Measurements from ENCODE around the gene TMC6.

DNA sequence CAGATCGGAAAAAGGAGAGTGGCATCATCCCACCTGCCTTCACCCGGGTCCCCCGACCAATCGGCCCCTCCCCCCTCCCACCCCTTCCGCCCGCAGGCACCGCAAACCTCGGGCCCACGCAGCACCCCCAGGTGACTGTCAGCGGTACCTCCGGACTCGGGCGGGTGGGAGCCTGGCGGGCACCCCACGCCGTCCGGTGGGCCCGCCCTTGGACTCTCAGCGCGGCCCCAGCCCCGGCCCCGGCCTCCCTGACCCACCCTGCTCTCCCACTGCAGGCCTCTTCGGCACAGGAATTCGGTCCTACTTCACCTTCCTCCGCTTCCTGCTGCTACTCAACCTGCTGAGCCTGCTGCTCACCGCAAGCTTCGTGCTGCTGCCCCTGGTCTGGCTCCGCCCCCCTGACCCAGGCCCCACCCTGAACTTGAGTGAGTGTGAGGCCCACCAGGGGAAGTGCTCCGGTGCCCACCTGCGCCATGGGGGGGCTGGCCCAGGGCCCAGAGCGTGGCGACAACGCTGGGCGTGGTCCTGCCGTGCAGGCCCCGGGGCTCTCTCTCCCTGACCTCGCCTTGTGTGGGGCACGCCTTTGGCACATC lies 3.6 kb upstream of the TMC6 start:
- no peak for TF ChIP-seq POLR2A (IDR thresholded peaks at IDR 0.05)
- TF ChIP-seq, protein P1, sequence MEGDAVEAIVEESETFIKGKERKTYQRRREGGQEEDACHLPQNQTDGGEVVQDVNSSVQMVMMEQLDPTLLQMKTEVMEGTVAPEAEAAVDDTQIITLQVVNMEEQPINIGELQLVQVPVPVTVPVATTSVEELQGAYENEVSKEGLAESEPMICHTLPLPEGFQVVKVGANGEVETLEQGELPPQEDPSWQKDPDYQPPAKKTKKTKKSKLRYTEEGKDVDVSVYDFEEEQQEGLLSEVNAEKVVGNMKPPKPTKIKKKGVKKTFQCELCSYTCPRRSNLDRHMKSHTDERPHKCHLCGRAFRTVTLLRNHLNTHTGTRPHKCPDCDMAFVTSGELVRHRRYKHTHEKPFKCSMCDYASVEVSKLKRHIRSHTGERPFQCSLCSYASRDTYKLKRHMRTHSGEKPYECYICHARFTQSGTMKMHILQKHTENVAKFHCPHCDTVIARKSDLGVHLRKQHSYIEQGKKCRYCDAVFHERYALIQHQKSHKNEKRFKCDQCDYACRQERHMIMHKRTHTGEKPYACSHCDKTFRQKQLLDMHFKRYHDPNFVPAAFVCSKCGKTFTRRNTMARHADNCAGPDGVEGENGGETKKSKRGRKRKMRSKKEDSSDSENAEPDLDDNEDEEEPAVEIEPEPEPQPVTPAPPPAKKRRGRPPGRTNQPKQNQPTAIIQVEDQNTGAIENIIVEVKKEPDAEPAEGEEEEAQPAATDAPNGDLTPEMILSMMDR (IDR thresholded peaks at IDR 0.05), result no peak

All from adrenal gland (tissue), 5 donors.